Erythroblast (primary cell): ENCODE results near the gene WDR89.
"Not testable (repeated sequence)": the region's sequence is repeated elsewhere in the genome, so short reads cannot be mapped to it uniquely, and the experiment has no call there.

Source experiments
- DNase-seq, 2 experiments: peaks; one replicate each; lab custom pipeline; 2025; lab: John Stamatoyannopoulos, UW
- GATA1 ChIP-seq: IDR thresholded peaks from 2 replicates; pipeline ENCODE4 v1.6.1; 2011; ENCODE audit warnings: low read depth, mild to moderate bottlenecking, control low read depth, low read length, moderate library complexity
- POLR2A ChIP-seq: IDR thresholded peaks from 2 replicates; pipeline ENCODE4 v1.6.1; 2011; ENCODE audit warnings: mild to moderate bottlenecking, low read length

Gene WDR89

DNA sequence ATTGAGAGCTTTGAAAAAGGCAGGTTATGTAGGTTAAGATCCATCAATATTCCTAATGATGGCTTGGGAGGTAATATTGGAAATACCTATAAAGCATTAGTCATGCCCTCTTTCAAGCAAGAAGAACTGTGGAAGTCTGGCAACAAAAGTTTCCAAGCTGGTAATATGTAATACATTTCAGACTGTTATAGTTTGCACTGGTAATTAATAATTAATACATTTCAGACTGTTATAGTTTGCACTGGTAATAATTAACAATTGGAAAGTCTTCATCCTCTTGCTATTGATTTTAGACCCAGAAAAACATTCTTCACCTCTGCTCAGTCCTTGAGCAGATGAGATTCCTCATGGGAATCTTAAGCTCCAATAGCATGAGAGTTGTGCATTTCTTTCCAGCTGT lies 29.0 kb upstream of the WDR89 start:
- no peak for DNase-seq
- TF ChIP-seq GATA1 (no peak), POLR2A (no peak)

DNA sequence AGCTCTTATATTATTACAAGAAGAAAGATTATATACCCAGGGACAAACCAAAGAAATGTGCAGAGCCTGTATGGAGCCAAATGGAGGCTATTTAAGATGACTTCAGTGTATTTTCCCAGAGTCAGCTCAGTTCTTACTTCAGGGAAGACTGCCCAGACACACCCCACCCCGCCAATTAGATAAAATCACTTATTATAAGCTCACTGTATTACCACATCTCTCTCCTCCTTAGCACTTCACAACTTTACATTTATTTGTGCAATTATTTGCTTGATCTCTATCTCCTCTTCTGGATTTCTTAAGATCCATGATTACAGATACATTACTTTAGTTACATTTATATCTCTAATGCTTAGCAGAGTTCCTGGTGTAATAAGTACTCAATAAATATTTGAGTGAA lies 24.7 kb upstream of the WDR89 start:
- TF ChIP-seq GATA1 = no peak
- TF ChIP-seq POLR2A = no peak
- DNase-seq = peak; percentile 59 to 60

DNA sequence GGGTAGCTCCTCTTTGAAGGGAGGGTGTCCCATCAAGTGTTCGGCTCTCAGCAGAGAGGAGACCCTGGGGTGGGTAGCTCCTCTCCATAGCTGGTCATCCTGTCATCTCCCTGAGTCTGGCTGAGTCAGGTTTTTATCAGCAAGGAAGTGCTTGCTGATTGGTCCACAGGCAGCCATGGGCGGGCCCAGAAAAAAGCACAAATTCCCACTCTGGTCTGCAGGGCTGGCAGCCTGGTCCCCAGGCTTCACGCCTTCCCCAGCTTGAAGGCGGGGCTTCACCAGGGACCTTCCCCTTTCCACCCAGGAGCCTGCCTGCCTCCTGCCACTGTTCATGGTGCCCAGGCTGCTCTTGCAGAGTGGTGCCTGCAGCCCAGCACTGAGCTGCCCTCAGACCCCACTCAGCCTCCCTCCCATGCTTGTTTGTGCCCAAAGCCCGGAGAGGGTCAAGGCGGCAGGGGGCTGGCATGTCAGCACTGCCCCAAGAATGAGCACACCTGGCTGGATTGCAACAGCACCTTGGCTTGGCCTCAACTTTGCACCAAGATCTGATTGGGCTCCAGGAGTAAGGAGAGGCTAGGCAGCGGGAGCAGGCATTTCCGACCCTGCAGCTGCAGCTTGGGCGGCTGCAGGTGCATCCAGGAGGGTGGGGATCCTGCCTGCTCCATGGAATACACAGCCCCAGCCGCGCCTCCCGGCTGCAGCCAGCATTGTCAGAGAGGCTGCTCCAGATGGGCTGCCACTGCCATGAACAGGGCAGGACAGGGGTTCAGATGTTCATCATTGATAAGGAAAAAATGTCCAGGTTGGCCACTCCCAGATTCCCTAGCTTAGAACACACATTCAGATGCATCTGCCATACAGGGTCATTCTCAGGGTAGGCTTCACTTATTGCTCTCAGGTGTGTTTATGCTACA lies 22.0 kb upstream of the WDR89 start:
- TF ChIP-seq GATA1 (no peak), POLR2A (no peak)
- peak in 1 of 2 experiments; percentile 27 for DNase-seq

DNA sequence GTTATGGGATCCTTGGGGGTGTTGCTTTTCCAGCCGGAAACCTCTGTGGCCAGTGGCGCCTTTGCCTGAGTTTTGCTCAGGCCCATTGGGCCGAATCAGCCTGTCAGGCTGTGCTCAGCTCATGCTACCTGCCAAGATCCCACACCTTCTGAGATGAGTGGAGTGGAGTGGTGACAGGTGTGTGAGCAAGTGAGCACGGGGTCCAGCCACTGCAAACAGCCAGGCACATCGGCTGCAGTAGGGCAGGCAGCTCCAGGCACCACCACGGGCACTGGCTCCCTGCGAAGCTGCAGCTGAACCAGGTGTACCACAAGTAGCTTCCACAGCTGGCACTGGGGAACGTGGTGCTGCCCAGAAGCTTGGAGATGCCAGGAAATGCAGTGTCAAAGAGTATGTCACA lies 21.1 kb upstream of the WDR89 start:
- TF ChIP-seq GATA1 (no peak), POLR2A (no peak)
- DNase-seq = no peak

DNA sequence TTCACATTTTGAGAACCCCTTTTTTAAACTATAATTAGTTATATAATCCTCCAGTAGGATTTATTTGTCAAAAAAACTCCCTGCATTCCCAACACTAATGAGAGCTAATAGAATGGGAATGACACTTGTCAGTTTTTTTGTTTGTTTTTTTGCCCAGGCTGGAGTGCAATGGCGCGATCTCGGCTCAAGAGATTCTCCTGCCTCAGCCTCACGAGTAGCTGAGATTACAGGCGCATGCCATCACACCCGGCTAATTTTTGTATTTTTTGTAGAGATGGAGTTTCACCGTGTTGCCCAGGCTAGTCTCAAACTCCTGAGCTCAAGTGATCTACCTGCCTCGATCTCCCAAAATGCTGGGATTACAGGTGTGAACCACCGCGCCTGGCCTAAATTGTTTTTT lies 20.2 kb upstream of the WDR89 start:
- not testable (repeated sequence) for DNase-seq

DNA sequence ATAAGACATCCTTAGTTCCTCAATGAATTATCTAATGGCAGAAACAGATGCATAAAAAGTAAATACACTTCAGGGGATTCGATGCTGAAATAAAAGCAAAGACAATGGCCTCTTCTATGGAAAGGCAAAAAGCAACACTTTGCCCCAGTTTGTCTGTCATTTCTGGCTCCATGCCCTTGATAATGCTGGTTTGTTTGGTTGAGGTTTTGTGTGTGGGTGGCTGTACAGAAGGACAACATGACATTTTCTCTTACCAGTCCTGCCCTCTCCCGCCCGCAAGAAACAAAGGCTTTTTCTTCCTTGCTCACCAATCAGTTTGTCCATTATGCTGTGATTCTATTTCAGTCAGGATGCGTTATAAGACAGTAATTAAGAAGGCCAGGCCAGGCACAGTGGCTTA lies 18.1 kb upstream of the WDR89 start:
- TF ChIP-seq GATA1 = no peak
- TF ChIP-seq POLR2A = no peak
- DNase-seq = no peak

DNA sequence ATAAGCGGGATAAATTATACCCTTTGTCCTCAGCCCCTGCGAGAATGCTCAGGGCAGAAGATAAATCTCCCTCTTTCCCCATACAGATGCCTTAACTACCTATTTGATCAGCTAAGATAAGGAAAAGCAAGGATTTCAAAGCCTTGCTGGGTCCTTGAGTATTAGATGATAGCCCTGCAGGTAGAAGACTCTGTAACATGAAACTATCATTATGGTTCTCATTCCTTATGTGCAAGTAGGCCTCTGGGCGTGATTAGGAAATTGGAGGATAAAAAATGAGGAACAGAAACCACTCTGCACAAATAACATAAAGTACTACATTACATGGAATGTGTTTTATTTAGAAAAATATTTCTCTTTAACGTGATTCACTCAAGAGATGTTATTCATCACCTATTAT lies 14.5 kb upstream of the WDR89 start:
- TF ChIP-seq POLR2A (no peak), GATA1 (no peak)
- DNase-seq = no peak

DNA sequence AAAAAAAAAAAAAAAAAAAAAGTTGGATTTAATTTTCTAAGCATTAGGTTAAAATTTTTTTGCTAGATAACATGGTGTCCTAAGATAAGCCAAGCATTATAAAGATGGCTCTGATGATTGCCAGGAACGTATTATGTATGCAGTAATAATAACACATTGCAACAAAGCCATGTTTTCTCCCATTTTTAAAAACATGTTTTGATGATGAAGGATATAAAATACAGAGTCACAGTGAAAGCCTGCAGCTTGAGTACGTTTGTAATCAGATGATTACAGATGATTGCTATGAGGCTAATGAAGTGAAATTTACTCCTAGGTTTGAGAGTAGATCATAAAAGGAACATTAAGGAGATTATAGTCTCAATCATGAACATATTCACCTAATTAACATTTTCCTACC lies 13.3 kb upstream of the WDR89 start:
- TF ChIP-seq POLR2A = no peak
- DNase-seq = peak in 1 of 2 experiments; percentile 20

DNA sequence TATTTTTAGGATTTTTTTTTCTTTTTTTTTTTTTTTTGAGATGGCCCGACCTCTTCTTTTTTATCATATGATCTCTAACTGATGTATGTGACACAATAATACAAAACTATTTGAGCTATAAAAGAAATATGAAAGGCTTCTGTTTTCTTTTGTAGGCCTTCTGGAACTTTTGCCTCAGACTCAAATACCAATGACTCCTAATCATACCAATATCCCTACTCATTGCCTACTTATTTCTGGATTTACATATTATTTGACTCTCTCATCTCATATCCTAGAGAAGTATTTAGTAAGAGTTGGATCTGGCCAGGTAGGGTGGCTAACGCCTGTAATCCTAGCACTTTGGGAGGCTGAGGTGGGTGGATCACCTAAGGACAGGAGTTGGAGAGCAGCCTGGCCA lies 12.7 kb upstream of the WDR89 start:
- TF ChIP-seq POLR2A (no peak), GATA1 (no peak)
- no peak for DNase-seq

DNA sequence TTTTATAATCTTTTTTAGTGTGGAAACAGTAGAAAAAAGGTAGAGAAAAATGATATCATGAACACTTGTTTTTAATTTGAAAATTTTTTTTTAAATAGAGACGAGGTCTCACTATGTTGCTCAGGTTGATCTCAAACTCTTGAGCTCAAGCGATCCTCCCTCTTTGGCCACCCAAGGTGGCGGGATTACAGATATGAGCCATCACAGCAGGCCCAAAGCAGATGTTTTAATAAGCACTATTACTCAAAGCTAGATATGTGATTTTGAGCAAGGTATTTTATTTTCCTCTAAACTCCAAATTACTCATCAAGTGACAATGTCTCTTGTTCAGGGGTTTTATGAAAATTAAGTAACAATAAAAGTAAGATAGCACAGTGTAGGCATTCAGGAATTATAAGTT lies 10.7 kb upstream of the WDR89 start:
- TF ChIP-seq POLR2A = no peak
- TF ChIP-seq GATA1 = no peak
- DNase-seq = no peak

DNA sequence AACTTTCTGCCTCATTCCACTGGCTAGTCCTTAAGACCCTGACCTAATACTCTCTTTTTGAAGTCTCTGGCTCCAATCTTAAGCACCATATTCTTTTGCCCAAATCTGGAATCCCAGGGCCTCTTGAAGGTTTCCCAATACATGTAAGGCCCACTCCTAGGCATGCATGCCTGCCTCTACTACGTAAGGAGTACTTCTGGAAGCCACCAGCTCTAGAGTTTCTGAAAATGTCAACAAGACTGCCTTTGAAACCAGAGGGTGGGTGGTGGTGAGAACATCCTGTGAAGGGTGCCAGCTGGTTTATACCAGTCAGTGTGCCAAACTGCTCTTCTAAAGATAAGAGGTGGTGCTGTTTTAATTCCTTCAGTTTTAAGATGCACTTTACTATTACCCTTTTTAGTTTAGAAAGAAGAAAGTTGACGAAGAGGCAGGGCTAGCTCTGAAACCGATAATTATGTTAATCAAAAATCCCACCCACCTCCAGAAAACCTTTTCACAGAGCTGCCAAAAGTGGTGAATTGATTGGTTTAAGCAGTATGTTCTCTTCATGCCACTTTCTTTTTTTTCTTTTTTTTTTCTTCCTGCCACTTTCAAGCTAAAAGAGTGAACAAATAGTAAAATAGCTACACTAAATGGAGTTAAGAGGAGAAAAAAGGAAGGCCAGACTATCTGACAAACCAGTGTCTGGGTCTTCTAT lies 8.7 kb upstream of the WDR89 start:
- TF ChIP-seq GATA1 = no peak
- TF ChIP-seq POLR2A = no peak
- DNase-seq = no peak

DNA sequence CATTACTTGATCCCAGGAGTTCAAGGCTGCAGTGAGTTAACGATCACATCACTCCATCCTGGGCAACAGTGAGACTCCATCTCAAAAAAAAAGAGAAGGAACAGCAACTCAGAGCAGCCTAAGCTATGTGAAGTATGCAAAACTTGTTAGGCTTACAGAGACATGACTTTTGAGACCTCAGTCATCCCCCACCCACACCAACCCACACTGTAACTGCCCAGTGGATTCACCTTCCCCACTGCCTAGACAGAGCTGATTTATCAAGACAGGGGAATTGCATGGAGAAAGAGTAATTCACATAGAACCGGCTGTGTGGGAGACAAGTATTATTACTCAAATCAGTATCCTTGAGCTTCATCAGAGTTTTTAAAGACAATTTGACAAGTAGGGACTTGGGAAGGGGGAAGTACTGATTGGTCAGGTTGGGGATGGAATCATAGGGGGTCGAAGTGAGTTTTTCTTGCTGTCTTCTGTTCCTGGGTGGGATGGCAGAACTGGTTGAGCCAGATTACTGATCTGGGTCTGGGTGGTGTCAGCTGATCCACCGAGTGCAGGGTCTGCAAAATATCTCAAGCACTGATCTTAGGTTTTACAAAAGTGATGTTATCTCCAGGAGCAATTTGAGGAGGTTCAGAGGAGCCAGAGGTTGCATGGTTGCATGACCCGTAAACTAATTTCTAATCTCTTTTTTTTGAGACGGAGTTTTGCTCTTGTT lies 6.2 kb upstream of the WDR89 start:
- no peak for DNase-seq
- no peak for TF ChIP-seq POLR2A
- no peak for TF ChIP-seq GATA1

DNA sequence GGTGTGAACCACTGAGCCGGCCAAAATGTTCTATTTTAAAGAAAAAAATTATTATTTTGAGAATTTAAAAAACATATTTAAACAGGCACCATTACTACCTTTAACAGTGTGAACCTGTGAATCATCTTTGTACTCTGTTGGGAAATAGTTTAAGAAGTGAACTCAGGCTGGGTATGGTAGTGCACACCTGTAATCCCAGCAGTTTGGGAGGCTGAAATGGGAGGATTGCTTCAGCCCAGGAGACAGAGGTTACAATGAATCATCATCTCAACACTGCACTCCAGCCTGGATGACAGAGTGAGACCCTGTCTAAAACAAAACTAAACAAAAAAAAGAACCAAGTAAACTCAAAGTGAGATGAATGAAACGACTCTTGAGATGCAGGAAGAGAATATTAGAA lies 3.1 kb upstream of the WDR89 start:
- TF ChIP-seq GATA1 (no peak), POLR2A (no peak)
- no peak for DNase-seq

DNA sequence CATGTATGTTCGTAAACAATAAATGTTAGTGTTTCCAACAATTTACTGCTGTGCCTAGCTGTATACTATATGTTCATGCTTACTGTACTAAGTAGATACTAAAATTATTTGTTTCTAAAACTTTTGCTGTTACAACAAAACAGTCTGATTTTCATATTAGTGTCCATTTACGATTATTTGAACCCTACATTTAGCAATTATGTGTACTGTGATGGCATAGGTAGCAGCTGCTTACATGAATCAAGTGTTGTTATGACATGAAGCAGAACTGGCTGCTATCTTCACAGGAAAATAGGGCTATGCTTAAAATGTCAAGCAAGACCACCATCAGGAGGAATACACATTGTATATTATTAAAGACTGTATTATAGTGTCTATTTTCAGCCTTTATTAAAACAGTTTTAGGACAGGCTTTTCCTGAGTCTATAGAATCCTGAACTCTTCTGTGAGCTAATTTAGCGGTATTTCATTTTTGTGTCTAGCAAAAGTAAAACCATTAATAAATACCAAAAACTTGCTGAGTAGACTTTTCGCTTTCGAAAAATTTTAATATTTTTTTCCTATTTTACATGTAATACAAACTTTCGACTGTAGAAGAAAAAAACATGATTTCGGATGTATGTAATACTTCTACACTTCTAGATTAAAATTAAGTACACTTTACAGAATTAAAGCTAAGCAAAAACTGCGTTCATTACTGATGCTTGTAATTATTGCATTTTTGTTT lies 1.1 kb upstream of the WDR89 start:
- DNase-seq = peak; percentile 33 to 47

More for the DNA sequence above, 1.1 kb upstream of the WDR89 start:
- no peak for TF ChIP-seq POLR2A
- TF ChIP-seq GATA1 = no peak
